GM12878 (cell line): ENCODE measurements around the gene ANKRD44.

Experiments
- BHLHE40 ChIP-seq, 2 experiments: fragments of 450-650 bp in 1 of 2; IDR thresholded peaks; 2 replicates each; pipeline ENCODE4 v1.6.1; 2011 to 2017; ENCODE audit warnings: low read depth in 2 of 2, borderline replicate concordance in 1 of 2, improper control_type of control experiment in 1 of 2, low read length in 1 of 2, mild to moderate bottlenecking in 1 of 2
- EP300 ChIP-seq, 2 experiments: fragments of 150-350 bp in 1 of 2; IDR thresholded peaks; 2 replicates each; pipeline ENCODE4 v1.6.1; 2011 to 2012; ENCODE audit warnings: low read depth in 2 of 2, low read length in 2 of 2, borderline replicate concordance in 1 of 2, improper control_type of control experiment in 1 of 2, inconsistent platforms in 1 of 2; ENCODE audit not compliant: control insufficient read depth in 1 of 2

- no peak for TF ChIP-seq EP300 (IDR thresholded peaks at IDR 0.05; ENCODE audit: borderline replicate concordance in 1 of 2, control insufficient read depth in 1 of 2, low read depth in 2 of 2, low read length in 2 of 2)
- no peak for TF ChIP-seq BHLHE40 (IDR thresholded peaks at IDR 0.05; ENCODE audit: borderline replicate concordance in 1 of 2, low read depth in 2 of 2, low read length in 1 of 2)
Observed at GRCh38 chr2:197256021-197256420, 54.6 kb downstream of the ANKRD44 start.
